ENCODE data around the gene DOK1.

Gene DOK1

DNA sequence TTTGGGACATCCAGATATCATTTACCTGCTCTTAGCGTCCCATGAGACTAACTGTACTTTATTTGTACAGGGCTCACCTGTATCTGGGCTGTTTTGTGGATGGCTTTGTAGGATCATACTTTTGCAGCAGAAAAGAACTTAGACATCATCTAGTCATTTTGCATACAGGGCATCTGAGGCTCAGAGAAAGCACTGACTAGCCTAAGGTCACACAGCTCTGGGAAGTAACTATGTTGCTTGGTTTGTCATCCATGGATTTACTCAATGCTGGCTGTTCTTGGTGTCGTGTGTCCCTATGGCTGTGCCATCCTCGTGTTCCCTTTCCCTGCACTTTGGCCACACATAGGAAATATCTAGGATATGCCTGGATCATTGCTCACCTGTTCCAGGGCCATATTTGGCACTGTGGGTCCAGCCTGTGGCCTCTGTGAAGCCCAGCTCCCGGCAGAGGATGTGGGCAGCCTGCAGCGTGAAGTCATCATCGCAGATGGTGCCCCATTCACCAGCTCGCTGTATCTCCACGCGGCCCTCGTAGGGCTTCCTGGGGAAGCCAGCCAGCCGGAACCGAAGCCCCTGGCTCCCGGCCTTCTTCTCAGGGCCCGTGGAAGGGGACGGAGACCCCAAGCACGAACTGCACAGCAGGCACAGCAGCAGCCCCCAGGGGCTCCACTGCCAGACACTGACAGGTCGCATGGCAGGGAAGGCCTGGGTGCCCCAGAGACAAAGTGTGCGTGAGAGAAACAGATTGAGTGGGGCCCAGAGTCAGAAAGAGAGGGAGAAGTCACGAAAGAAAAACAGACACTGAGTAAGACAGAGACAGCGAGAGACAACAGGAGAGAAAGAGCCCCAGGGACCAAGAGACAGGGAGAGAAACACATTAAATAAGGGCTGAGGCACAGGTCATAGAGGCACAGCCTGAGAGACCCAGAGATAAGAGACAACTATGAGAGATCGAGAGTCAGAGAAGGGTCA, 2.3 kb upstream of the DOK1 start:
- Histone ChIP-seq H2AFZ (ENCODE audit: low read depth, low read length) (no peak overlapping the region), H3K4me1 (ENCODE audit: control insufficient read depth, insufficient read depth, low read depth, low read length) (peaks cover 29% of the 10 kb centered on the region), H3K4ac (ENCODE audit: low read depth in 1 of 2, low read length in 2 of 2) (no peak overlapping the region), H3K79me1 (replicated peaks; ENCODE audit: low read length, poor library complexity, severe bottlenecking) (peaks cover 29% of the 10 kb centered on the region), H3K27me3 (ENCODE audit: control insufficient read depth in 1 of 2, insufficient read depth in 1 of 2, low read length in 2 of 2) (no peaks in the 10 kb centered on the region), H2AK5ac (ENCODE audit: low read length, severe bottlenecking) (no peak overlapping the region), H3K27ac (ENCODE audit: low read length, poor library complexity, severe bottlenecking) (no peak overlapping the region), H3K4me2 (ENCODE audit: low read length, poor library complexity, severe bottlenecking) (no peak overlapping the region), H4K8ac (ENCODE audit: low read length) (no peak overlapping the region), H2BK120ac (ENCODE audit: low read depth, low read length) (no peak overlapping the region), H2BK5ac (ENCODE audit: low read depth, low read length, poor library complexity, severe bottlenecking) (no peak overlapping the region), H3K23ac (ENCODE audit: low read length in 2 of 2) (no peak overlapping the region), H3K14ac (ENCODE audit: low read length in 2 of 2) (no peak overlapping the region), H4K91ac (ENCODE audit: low read length) (no peak overlapping the region), H3K36me3 (ENCODE audit: control insufficient read depth in 1 of 2, insufficient read depth in 2 of 2, low read depth in 1 of 2, low read length in 2 of 2) (peaks cover 13 to 14% of the 10 kb centered on the region in 2 experiments), H3K4me3 (ENCODE audit: insufficient read depth in 1 of 2, low read depth in 1 of 2, low read length in 2 of 2) (peak overlapping the region in 1 of 2 experiments; percentile 99), H3K9me3 (ENCODE audit: control insufficient read depth, low read length) (no peaks in the 10 kb centered on the region), H2BK15ac (ENCODE audit: low read depth, poor library complexity, severe bottlenecking) (no peak overlapping the region), H3K9ac (ENCODE audit: low read length) (peak overlapping the region; percentile 93), H3K18ac (ENCODE audit: low read depth in 1 of 2, low read length in 2 of 2) (no peak overlapping the region), H2BK12ac (ENCODE audit: low read length in 2 of 2) (no peak overlapping the region)
- WGBS, result 88% methylated on average over 21 of the region's 21 CpGs
- no peak for DNase-seq

DNA sequence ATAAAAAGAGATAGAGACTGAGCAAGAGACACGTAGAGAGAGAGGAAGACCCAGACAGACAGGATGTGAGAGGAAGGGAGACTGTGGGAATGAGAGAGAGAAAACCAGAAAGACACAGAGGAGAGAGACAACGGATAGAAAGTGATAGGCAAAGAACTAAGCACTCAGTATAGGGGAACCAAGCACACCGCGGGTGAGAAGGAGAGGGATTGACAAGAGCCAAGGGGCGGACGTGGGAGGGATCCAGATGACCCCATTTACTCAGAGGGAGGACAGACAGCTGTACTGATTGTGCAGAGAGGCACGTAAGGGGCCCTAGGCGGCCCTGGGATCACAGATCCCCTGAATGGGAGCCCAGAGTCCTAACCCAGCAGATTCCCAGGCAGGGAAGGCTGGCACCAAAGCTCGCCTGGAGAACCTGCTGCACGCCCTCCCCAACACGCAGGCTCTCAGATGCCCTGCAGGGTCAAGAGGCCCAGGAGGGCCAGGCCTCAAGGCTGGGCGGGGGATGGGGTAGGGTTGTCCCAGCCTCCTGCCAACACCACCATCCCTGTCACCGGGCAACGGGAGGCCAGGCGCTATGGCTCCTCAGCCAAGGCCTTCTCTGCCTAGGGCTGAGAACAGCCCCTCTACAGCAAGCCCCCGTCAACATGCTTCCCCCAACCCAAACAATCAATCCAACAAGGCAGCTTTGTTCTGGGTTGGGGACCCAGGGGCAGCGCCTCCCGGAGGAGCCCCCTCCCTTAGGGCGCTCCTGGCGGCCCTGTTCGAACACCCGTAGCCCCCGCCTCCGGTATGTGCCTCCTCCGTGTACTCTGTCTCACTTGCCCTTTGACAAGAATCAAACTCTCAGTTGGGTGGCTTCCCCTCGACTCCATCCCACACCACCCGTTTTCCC, 1.4 kb upstream of the DOK1 start:
- Histone ChIP-seq H2BK15ac (ENCODE audit: low read depth, poor library complexity, severe bottlenecking) (peak overlapping the region; percentile 12), H2BK12ac (ENCODE audit: low read length in 2 of 2) (peak overlapping the region; percentile 32 to 59), H3K18ac (ENCODE audit: low read depth in 1 of 2, low read length in 2 of 2) (peak overlapping the region; percentile 23 to 90), H3K79me1 (replicated peaks; ENCODE audit: low read length, poor library complexity, severe bottlenecking) (peaks cover 30% of the 10 kb centered on the region), H3K4me1 (ENCODE audit: control insufficient read depth, insufficient read depth, low read depth, low read length) (peaks cover 29% of the 10 kb centered on the region), H3K27me3 (ENCODE audit: control insufficient read depth in 1 of 2, insufficient read depth in 1 of 2, low read length in 2 of 2) (no peaks in the 10 kb centered on the region), H3K27ac (ENCODE audit: low read length, poor library complexity, severe bottlenecking) (peak overlapping the region; percentile 27), H3K14ac (ENCODE audit: low read length in 2 of 2) (peak overlapping the region in 1 of 2 experiments; percentile 53), H2BK5ac (ENCODE audit: low read depth, low read length, poor library complexity, severe bottlenecking) (no peak overlapping the region), H3K4me2 (ENCODE audit: low read length, poor library complexity, severe bottlenecking) (peak overlapping the region; percentile 72), H3K36me3 (ENCODE audit: control insufficient read depth in 1 of 2, insufficient read depth in 2 of 2, low read depth in 1 of 2, low read length in 2 of 2) (peaks cover 13 to 17% of the 10 kb centered on the region in 2 experiments), H4K91ac (ENCODE audit: low read length) (peak overlapping the region; percentile 92), H2AFZ (ENCODE audit: low read depth, low read length) (peak overlapping the region; percentile 33), H2BK120ac (ENCODE audit: low read depth, low read length) (peak overlapping the region; percentile 45), H3K9ac (ENCODE audit: low read length) (peak overlapping the region; percentile 93), H3K4me3 (ENCODE audit: insufficient read depth in 1 of 2, low read depth in 1 of 2, low read length in 2 of 2) (peak overlapping the region; percentile 66 to 99), H3K9me3 (ENCODE audit: control insufficient read depth, low read length) (no peaks in the 10 kb centered on the region), H3K4ac (ENCODE audit: low read depth in 1 of 2, low read length in 2 of 2) (peak overlapping the region in 1 of 2 experiments; percentile 67), H4K8ac (ENCODE audit: low read length) (peak overlapping the region; percentile 74), H2AK5ac (ENCODE audit: low read length, severe bottlenecking) (peak overlapping the region; percentile 23), H3K23ac (ENCODE audit: low read length in 2 of 2) (no peak overlapping the region)
- WGBS, result 30% methylated on average over 26 of the region's 27 CpGs
- no peak for DNase-seq

DNA sequence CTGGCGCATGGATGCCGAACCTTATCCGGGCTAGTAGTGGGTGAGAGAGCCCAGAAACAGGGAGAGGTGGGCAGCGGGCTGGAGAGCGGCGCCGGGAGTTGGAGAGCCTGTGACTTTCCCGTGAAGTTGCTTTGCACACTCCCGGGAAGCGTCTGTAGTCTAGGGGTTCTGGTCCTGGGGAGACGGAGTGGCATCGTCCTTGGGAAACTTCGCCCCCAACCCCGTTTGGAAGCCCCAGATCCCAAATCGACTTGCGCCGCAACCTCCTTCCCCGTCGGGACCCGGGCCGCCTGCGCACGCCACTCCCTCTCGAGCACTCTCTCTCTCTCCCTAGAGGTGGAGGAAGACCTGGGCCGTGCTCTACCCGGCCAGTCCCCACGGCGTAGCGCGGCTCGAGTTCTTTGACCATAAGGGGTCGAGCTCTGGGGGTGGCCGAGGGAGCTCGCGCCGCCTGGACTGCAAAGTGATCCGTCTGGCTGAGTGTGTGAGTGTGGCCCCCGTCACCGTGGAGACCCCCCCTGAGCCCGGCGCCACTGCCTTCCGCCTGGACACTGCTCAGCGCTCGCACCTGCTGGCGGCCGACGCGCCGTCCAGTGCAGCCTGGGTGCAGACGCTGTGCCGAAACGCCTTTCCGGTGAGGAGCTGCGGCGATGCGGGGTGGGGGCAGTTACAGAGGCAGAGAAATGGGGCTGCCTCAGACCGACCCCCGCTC, 456 bp downstream of the DOK1 start:
- peaks cover 25% of the 10 kb centered on the region for H3K79me1 ChIP-seq (replicated peaks; ENCODE audit: low read length, poor library complexity, severe bottlenecking)
- peak overlapping the region; percentile 78 for H2AFZ ChIP-seq (ENCODE audit: low read depth, low read length)
- H3K36me3 ChIP-seq (ENCODE audit: control insufficient read depth in 1 of 2, insufficient read depth in 2 of 2, low read depth in 1 of 2, low read length in 2 of 2), result peaks cover 13 to 22% of the 10 kb centered on the region in 2 experiments
- no peak overlapping the region for H2BK5ac ChIP-seq (ENCODE audit: low read depth, low read length, poor library complexity, severe bottlenecking)
- peak overlapping the region in 1 of 2 experiments; percentile 97 for H3K14ac ChIP-seq (ENCODE audit: low read length in 2 of 2)
- peak overlapping the region in 1 of 2 experiments; percentile 92 for H3K23ac ChIP-seq (ENCODE audit: low read length in 2 of 2)
- DNase-seq, result peak; percentile 71
- H3K27me3 ChIP-seq (ENCODE audit: control insufficient read depth in 1 of 2, insufficient read depth in 1 of 2, low read length in 2 of 2), result no peaks in the 10 kb centered on the region
- H3K9ac ChIP-seq (ENCODE audit: low read length), result peak overlapping the region; percentile 93
- peak overlapping the region; percentile 70 for H3K27ac ChIP-seq (ENCODE audit: low read length, poor library complexity, severe bottlenecking)
- no peaks in the 10 kb centered on the region for H3K9me3 ChIP-seq (ENCODE audit: control insufficient read depth, low read length)
- 2% methylated on average over 40 of the region's 58 CpGs for WGBS
- H3K18ac ChIP-seq (ENCODE audit: low read depth in 1 of 2, low read length in 2 of 2), result peak overlapping the region in 1 of 2 experiments; percentile 79
- H2AK5ac ChIP-seq (ENCODE audit: low read length, severe bottlenecking), result no peak overlapping the region
- H3K4me1 ChIP-seq (ENCODE audit: control insufficient read depth, insufficient read depth, low read depth, low read length), result peaks cover 21% of the 10 kb centered on the region
- H4K8ac ChIP-seq (ENCODE audit: low read length), result peak overlapping the region; percentile 35
- peak overlapping the region in 1 of 2 experiments; percentile 28 for H2BK12ac ChIP-seq (ENCODE audit: low read length in 2 of 2)
- peak overlapping the region; percentile 66 to 99 for H3K4me3 ChIP-seq (ENCODE audit: insufficient read depth in 1 of 2, low read depth in 1 of 2, low read length in 2 of 2)
- H4K91ac ChIP-seq (ENCODE audit: low read length), result peak overlapping the region; percentile 1
- H3K4ac ChIP-seq (ENCODE audit: low read depth in 1 of 2, low read length in 2 of 2), result no peak overlapping the region
- no peak overlapping the region for H2BK15ac ChIP-seq (ENCODE audit: low read depth, poor library complexity, severe bottlenecking)
- H3K4me2 ChIP-seq (ENCODE audit: low read length, poor library complexity, severe bottlenecking), result peak overlapping the region; percentile 82
- H2BK120ac ChIP-seq (ENCODE audit: low read depth, low read length), result no peak overlapping the region

Data from mesenchymal stem cell (in vitro differentiated cells and primary cell).